GM12873 (cell line): ENCODE results near the gene LIN37.

Source experiments
- TF ChIP-seq, protein P1 (sequence below): IDR thresholded peaks from 2 replicates; pipeline ENCODE4 v1.5.1; 2012; ENCODE audit warnings: low read depth, mild to moderate bottlenecking, moderate library complexity, low read length, control low read depth; ENCODE audit not compliant: insufficient read depth; ENCODE audit errors: missing control alignments

LIN37 gene

GRCh38 chr19:35752746-35753350, 4.5 kb downstream of the LIN37 start:
- TF ChIP-seq, protein P1, sequence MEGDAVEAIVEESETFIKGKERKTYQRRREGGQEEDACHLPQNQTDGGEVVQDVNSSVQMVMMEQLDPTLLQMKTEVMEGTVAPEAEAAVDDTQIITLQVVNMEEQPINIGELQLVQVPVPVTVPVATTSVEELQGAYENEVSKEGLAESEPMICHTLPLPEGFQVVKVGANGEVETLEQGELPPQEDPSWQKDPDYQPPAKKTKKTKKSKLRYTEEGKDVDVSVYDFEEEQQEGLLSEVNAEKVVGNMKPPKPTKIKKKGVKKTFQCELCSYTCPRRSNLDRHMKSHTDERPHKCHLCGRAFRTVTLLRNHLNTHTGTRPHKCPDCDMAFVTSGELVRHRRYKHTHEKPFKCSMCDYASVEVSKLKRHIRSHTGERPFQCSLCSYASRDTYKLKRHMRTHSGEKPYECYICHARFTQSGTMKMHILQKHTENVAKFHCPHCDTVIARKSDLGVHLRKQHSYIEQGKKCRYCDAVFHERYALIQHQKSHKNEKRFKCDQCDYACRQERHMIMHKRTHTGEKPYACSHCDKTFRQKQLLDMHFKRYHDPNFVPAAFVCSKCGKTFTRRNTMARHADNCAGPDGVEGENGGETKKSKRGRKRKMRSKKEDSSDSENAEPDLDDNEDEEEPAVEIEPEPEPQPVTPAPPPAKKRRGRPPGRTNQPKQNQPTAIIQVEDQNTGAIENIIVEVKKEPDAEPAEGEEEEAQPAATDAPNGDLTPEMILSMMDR: no peak

GRCh38 chr19:35753634-35754369, 5.4 kb downstream of the LIN37 start:
- TF ChIP-seq, protein P1: no peak

- TF ChIP-seq, protein P1: no peak
Measured at GRCh38 chr19:35754370-35755130, 6.2 kb downstream of the LIN37 start.

DNA sequence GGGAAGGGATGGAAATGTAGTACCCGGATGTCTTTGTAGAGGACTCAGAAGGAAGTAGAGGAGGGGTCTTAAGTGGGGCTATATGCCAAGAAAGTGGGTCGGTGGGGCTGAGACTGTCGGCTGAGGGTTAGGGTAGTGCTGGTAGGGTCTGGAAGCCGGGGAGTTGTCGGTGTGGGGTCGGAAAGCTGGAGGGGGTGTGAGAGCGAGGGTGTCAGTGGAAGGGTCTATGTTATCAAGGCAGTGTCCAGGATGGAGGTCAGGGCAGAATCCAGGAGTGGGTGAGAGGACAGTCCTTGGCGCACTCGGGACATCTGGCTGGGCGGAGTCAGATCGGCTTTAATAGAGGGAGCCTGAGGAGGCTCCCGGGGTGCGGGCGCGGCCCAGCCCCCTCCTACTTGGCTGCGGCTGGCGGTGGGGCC, 6.8 kb downstream of the LIN37 start:
- TF ChIP-seq, protein P1: no peak

GRCh38 chr19:35755550-35756376, 7.4 kb downstream of the LIN37 start:
- TF ChIP-seq, protein P1: no peak

- TF ChIP-seq, protein P1: no peak
Measured at GRCh38 chr19:35756377-35757230, 8.2 kb downstream of the LIN37 start, which contains the start of gene HSPB6. Gene HSPB6, minus strand, starts transcription at chr19:35757029. Its CDS starts 21 bp downstream, at chr19:35757008.
